ENCODE data around the gene FANCE.

Gene FANCE

GRCh38 chr6:35486005-35486925 lies 34.1 kb downstream of the FANCE start:
- no peak for DNase-seq

GRCh38 chr6:35487658-35488516 lies 35.7 kb downstream of the FANCE start:
- DNase-seq = no peak

GRCh38 chr6:35488517-35488862 lies 36.4 kb downstream of the FANCE start:
- no peak for DNase-seq

- no peak for DNase-seq
These were observed 36.9 kb downstream of the FANCE start for GRCh38 chr6:35489066-35489465.

- peak; percentile 91 for DNase-seq
These were observed 38.1 kb downstream of the FANCE start for GRCh38 chr6:35489995-35490791.

GRCh38 chr6:35490821-35491557 lies 38.9 kb downstream of the FANCE start:
- DNase-seq = no peak

- no peak for DNase-seq
These were observed 39.6 kb downstream of the FANCE start for GRCh38 chr6:35491558-35492257.

- DNase-seq = peak; percentile 84
These were observed 40.3 kb downstream of the FANCE start for GRCh38 chr6:35492258-35492973.

- DNase-seq = no peak
These were observed 40.8 kb downstream of the FANCE start for GRCh38 chr6:35492974-35493284.

- DNase-seq = no peak
These were observed 41.3 kb downstream of the FANCE start for GRCh38 chr6:35493307-35493983.

- DNase-seq = no peak
These were observed 42.0 kb downstream of the FANCE start for GRCh38 chr6:35494161-35494563.

GRCh38 chr6:35495258-35496035 lies 43.3 kb downstream of the FANCE start:
- no peak for DNase-seq

- DNase-seq = no peak
These were observed 44.1 kb downstream of the FANCE start for GRCh38 chr6:35496036-35496840.

GRCh38 chr6:35496841-35497570 lies 44.9 kb downstream of the FANCE start, which contains the start of gene TEAD3:
Gene TEAD3, minus strand, starts transcription at chr6:35497079.
- DNase-seq = peak; percentile 89

GRCh38 chr6:35497571-35498421 lies 45.7 kb downstream of the FANCE start:
- peak; percentile 91 for DNase-seq

- no peak for DNase-seq
These were observed 46.4 kb downstream of the FANCE start for GRCh38 chr6:35498422-35499067.
